Measurements from ENCODE around the gene ELOVL4. TPM values are rescaled to one million over a fixed set of nuclear protein-coding genes. Genes with fewer than 3 reads are reported as not detected.
A peak's percentile ranks its signal among the peaks of the same experiment; 100 is the strongest.

ELOVL4 gene
- total RNA-seq (2013), result not detected
- polyA plus RNA-seq, result not detected
- not detected in 2 replicates for polyA minus RNA-seq
- total RNA-seq, result 0 to 4.6 (median 0.06) reads per million in 11 experiments

GRCh38 chr6:79947191-79948186, at the start of gene ELOVL4:
Gene ELOVL4, minus strand, starts transcription at chr6:79947553. Its CDS starts 274 bp downstream, at chr6:79947279.
- H3K4me2 ChIP-seq (replicated peaks; ENCODE audit: extremely low read depth, low read length, poor library complexity, severe bottlenecking), result peak within 1 kb of the TSS; percentile 60
- H3K9me3 ChIP-seq (replicated peaks in 1 of 2; ENCODE audit: control insufficient read depth in 1 of 2, insufficient read depth in 1 of 2, low read length in 2 of 2), result peaks cover 0 to 10% of the 10 kb centered on the region in 2 donors
- peaks cover 15% of the 10 kb centered on the region for H3K4me1 Mint-ChIP-seq
- H3K36me3 ChIP-seq (replicated peaks in 1 of 2; ENCODE audit: control insufficient read depth in 1 of 2, insufficient read depth in 2 of 2, low read length in 2 of 2), result no peaks in the 10 kb centered on the region
- no peak within 1 kb of the TSS for H3K27ac Mint-ChIP-seq
- H3K27me3 Mint-ChIP-seq (ENCODE audit: low read depth in 3 of 3), result peaks cover 53 to 67% (median 66%) of the 10 kb centered on the region in 3 donors
- H3K4me3 Mint-ChIP-seq, result peak within 1 kb of the TSS; percentile 78 to 91
- no peaks in the 10 kb centered on the region for H4K20me1 ChIP-seq (ENCODE audit: insufficient read depth, low read length)
- H3K36me3 Mint-ChIP-seq, result peaks cover 3% of the 10 kb centered on the region in 2 donors
- TF ChIP-seq CTCF (IDR thresholded peaks at IDR 0.05), result no peak
- H3K27me3 ChIP-seq (ENCODE audit: control insufficient read depth in 2 of 2, insufficient read depth in 2 of 2, low read length in 2 of 2), result peaks cover 63 to 87% of the 10 kb centered on the region in 2 donors
- peaks cover 8 to 14% of the 10 kb centered on the region in 2 donors for H3K4me1 ChIP-seq (ENCODE audit: control insufficient read depth in 1 of 2, insufficient read depth in 2 of 2, low read length in 2 of 2)
- DNase-seq, result no peak
- H3K9ac ChIP-seq (ENCODE audit: insufficient read depth, low read length, poor library complexity, severe bottlenecking), result peak within 1 kb of the TSS; percentile 6
- peak within 1 kb of the TSS in 1 of 3 experiments; percentile 59 for H3K4me3 ChIP-seq (replicated peaks in 1 of 3; ENCODE audit: low read depth in 2 of 3, low read length in 3 of 3)
- H3K9me3 Mint-ChIP-seq, result peaks cover 0 to 9% (median 4%) of the 10 kb centered on the region in 7 donors
- H3K27ac ChIP-seq (ENCODE audit: low read depth in 1 of 2, low read length in 2 of 2), result no peak within 1 kb of the TSS
- H3K79me2 ChIP-seq (ENCODE audit: insufficient read depth, low read length), result no peaks in the 10 kb centered on the region
- intact Hi-C loops (cut with micrococcal nuclease), result no loop called here
- under 1% methylated on average over 78 of the region's 84 CpGs for WGBS (ENCODE audit: insufficient coverage)
- peak within 1 kb of the TSS; percentile 66 for H2AFZ ChIP-seq (ENCODE audit: insufficient read depth, low read depth, low read length, poor library complexity, severe bottlenecking)

GRCh38 chr6:79993911-79994309, 46.6 kb upstream of the ELOVL4 start:
- Mint-ChIP-seq H3K27me3 (ENCODE audit: low read depth in 3 of 3) (peaks cover 0 to 4% (median 2%) of the 10 kb centered on the region in 3 donors), H3K36me3 (no peaks in the 10 kb centered on the region), H3K4me1 (peaks cover 9% of the 10 kb centered on the region), H3K27ac (peak overlapping the region in 1 of 7 donors; percentile 58), H3K4me3 (no peak overlapping the region), H3K9me3 (peaks cover 0 to 7% (median 2%) of the 10 kb centered on the region in 7 donors)
- H3K27ac ChIP-seq (ENCODE audit: low read depth in 1 of 2, low read length in 2 of 2), result no peak overlapping the region
- H3K27me3 ChIP-seq (ENCODE audit: control insufficient read depth in 2 of 2, insufficient read depth in 2 of 2, low read length in 2 of 2), result no peaks in the 10 kb centered on the region
- H3K9me3 ChIP-seq (replicated peaks in 1 of 2; ENCODE audit: control insufficient read depth in 1 of 2, insufficient read depth in 1 of 2, low read length in 2 of 2), result no peaks in the 10 kb centered on the region
- no peak overlapping the region for H3K4me2 ChIP-seq (replicated peaks; ENCODE audit: extremely low read depth, low read length, poor library complexity, severe bottlenecking)
- H3K36me3 ChIP-seq (replicated peaks in 1 of 2; ENCODE audit: control insufficient read depth in 1 of 2, insufficient read depth in 2 of 2, low read length in 2 of 2), result no peaks in the 10 kb centered on the region
- intact Hi-C loops (cut with micrococcal nuclease), result no loop called here
- no peak for TF ChIP-seq CTCF (IDR thresholded peaks at IDR 0.05)
- no peak for DNase-seq
- H4K20me1 ChIP-seq (ENCODE audit: insufficient read depth, low read length), result no peaks in the 10 kb centered on the region
- H3K4me3 ChIP-seq (replicated peaks in 1 of 3; ENCODE audit: low read depth in 2 of 3, low read length in 3 of 3), result no peak overlapping the region
- no peak overlapping the region for H2AFZ ChIP-seq (ENCODE audit: insufficient read depth, low read depth, low read length, poor library complexity, severe bottlenecking)
- H3K4me1 ChIP-seq (ENCODE audit: control insufficient read depth in 1 of 2, insufficient read depth in 2 of 2, low read length in 2 of 2), result peaks cover 0 to 10% of the 10 kb centered on the region in 2 donors
- no peak overlapping the region for H3K9ac ChIP-seq (ENCODE audit: insufficient read depth, low read length, poor library complexity, severe bottlenecking)
- no peaks in the 10 kb centered on the region for H3K79me2 ChIP-seq (ENCODE audit: insufficient read depth, low read length)
